Nephron progenitor cell (in vitro differentiated cells): ENCODE data around the gene VPS13A.

Source experiments
- DNase-seq: peaks from one replicate; pipeline ENCODE4 v3.0.0; 2021
- H3K27ac Mint-ChIP-seq: 2 replicates; pipeline ENCODE4 v1.8.0; 2021; ENCODE audit warnings: mild to moderate bottlenecking, moderate library complexity, mixed read lengths
- H3K27me3 Mint-ChIP-seq: 2 replicates; pipeline ENCODE4 v1.8.0; 2021; ENCODE audit warnings: mild to moderate bottlenecking, low read depth, mixed read lengths; ENCODE audit not compliant: poor library complexity
- H3K36me3 Mint-ChIP-seq: 2 replicates; pipeline ENCODE4 v1.8.0; 2021; ENCODE audit warnings: low read depth, mixed read lengths
- H3K4me1 Mint-ChIP-seq: 2 replicates; pipeline ENCODE4 v1.8.0; 2021; ENCODE audit warnings: mixed read lengths
- H3K4me3 Mint-ChIP-seq: 2 replicates; pipeline ENCODE4 v1.8.0; 2021; ENCODE audit warnings: mild to moderate bottlenecking, moderate library complexity, mixed read lengths
- H3K9me3 Mint-ChIP-seq: 2 replicates; pipeline ENCODE4 v1.8.0; 2021; ENCODE audit warnings: mild to moderate bottlenecking, moderate library complexity, mixed read lengths
- CTCF ChIP-seq: fragments of 200-600 bp; sonication (generic); IDR thresholded peaks from 2 replicates; pipeline ENCODE4 v1.5.0; 2021; ENCODE audit warnings: antibody characterized with exemption

Gene VPS13A

DNA sequence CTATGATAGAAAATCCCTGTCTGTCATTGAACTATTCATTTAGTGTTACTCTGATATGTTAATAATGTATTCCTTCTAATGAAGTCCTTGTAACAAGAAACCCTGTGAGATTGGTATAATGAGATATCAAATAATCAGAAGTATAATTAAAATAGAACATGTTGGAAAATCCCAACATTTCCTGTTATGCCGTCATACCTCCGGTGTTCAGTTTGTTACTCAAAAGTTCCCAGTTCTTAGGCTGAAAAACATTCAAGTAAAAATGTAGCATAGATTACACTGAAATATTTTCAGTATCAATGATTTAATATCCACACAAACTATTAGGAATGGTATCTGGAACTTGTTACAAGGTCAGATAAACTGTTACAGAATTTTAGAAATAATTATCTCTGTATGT, 243.3 kb downstream of the VPS13A start:
- H3K27me3 Mint-ChIP-seq = no peaks in the 10 kb centered on the region
- peaks cover 5% of the 10 kb centered on the region for H3K36me3 Mint-ChIP-seq
- no peak for TF ChIP-seq CTCF
- peaks cover 5% of the 10 kb centered on the region for H3K4me1 Mint-ChIP-seq
- DNase-seq = no peak
- no peak overlapping the region for H3K27ac Mint-ChIP-seq
- no peak overlapping the region for H3K4me3 Mint-ChIP-seq
- no peaks in the 10 kb centered on the region for H3K9me3 Mint-ChIP-seq

GRCh38 chr9:77421506-77422265, 244.4 kb downstream of the VPS13A start:
- Mint-ChIP-seq H3K27ac (no peak overlapping the region), H3K4me1 (peaks cover 5% of the 10 kb centered on the region), H3K4me3 (no peak overlapping the region), H3K9me3 (no peaks in the 10 kb centered on the region), H3K27me3 (no peaks in the 10 kb centered on the region), H3K36me3 (peaks cover 5% of the 10 kb centered on the region)
- no peak for DNase-seq
- no peak for TF ChIP-seq CTCF

DNA sequence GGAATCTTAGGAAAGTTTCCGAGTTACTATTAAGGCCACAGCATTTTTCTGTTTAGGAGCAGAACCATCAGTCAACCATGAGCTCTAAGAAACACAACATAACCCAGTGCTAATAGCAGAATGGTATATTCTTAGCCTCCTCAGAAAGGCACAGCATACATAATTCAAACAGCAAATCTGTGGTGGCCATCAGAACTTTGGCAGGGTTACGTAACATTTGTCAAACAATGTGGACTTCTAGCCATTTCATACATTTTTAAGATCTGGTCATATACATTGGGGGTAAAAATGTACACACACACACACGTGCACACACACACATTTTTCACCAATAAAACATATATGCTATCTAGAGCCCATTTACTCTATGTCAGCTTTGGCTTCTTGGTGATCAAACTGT, 245.6 kb downstream of the VPS13A start:
- Mint-ChIP-seq H3K27ac (no peak overlapping the region), H3K4me1 (peaks cover 5% of the 10 kb centered on the region), H3K9me3 (no peaks in the 10 kb centered on the region), H3K36me3 (peaks cover 5% of the 10 kb centered on the region), H3K4me3 (no peak overlapping the region), H3K27me3 (no peaks in the 10 kb centered on the region)
- no peak for DNase-seq
- TF ChIP-seq CTCF = no peak

GRCh38 chr9:77423841-77424240, 246.5 kb downstream of the VPS13A start:
- TF ChIP-seq CTCF = no peak
- Mint-ChIP-seq H3K36me3 (peaks cover 5% of the 10 kb centered on the region), H3K27me3 (no peaks in the 10 kb centered on the region)

DNA sequence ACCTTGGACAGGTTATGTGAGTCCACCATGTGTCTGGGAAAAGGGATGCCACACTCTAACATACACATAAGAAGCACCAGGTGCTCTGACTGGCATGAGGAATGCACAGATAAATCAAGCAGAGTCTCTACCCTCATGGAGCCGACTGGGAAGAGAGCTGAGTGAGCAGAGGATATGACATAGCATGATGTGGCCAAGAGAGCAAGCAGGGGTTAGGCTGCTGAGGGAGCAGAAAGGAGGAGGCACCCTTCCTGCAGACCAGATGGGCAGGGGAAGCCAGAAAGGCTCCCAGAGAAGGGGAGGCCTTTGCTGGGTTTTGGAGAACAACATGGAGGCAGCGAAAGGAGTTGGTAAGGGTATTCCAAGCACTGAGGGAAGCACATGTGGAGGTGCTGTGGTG, 247.7 kb downstream of the VPS13A start:
- Mint-ChIP-seq H3K4me1 (peaks cover 5% of the 10 kb centered on the region), H3K27ac (no peak overlapping the region), H3K36me3 (peaks cover 5% of the 10 kb centered on the region), H3K4me3 (no peak overlapping the region), H3K27me3 (no peaks in the 10 kb centered on the region), H3K9me3 (no peaks in the 10 kb centered on the region)
- no peak for DNase-seq
- TF ChIP-seq CTCF = no peak

More at GRCh38 chr9:77423841-77424240, 246.5 kb downstream of the VPS13A start:
- Mint-ChIP-seq H3K9me3 (no peaks in the 10 kb centered on the region), H3K4me1 (peaks cover 5% of the 10 kb centered on the region), H3K27ac (no peak overlapping the region), H3K4me3 (no peak overlapping the region)
- no peak for DNase-seq

- no peak overlapping the region for H3K27ac Mint-ChIP-seq
- no peaks in the 10 kb centered on the region for H3K27me3 Mint-ChIP-seq
- DNase-seq = no peak
- H3K4me1 Mint-ChIP-seq = peaks cover 5% of the 10 kb centered on the region
- no peaks in the 10 kb centered on the region for H3K9me3 Mint-ChIP-seq
- no peak overlapping the region for H3K4me3 Mint-ChIP-seq
- no peak for TF ChIP-seq CTCF
- peaks cover 5% of the 10 kb centered on the region for H3K36me3 Mint-ChIP-seq
These were observed 249.4 kb downstream of the VPS13A start for GRCh38 chr9:77426712-77427111.
